Measurements from ENCODE around the gene GBX2. TPM values are rescaled to one million over a fixed set of nuclear protein-coding genes. Genes with fewer than 3 reads are reported as not detected.

GBX2 gene
- total RNA-seq, 4 donors from 2014 or later = not detected

DNA sequence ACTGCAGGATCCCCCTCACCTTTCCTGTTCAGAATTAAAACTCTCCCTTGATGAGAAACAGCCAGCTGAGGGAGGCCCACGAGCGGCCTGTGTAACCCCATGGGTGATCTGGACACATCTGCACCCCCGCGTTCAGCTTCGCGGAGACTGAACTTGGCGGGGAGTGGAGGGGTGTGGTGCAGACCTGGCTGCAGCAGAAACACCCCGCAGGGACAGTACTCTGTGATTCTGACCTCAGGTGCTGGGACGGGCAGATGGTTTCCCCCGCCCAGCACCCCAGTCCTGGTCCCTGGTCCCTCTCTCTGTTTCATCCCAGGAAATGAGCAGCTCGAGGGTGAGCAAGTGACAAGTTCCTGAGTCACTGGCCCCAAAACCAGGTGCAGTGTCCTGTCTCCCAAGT lies 41.2 kb downstream of the GBX2 start:
- TF ChIP-seq, protein P1, sequence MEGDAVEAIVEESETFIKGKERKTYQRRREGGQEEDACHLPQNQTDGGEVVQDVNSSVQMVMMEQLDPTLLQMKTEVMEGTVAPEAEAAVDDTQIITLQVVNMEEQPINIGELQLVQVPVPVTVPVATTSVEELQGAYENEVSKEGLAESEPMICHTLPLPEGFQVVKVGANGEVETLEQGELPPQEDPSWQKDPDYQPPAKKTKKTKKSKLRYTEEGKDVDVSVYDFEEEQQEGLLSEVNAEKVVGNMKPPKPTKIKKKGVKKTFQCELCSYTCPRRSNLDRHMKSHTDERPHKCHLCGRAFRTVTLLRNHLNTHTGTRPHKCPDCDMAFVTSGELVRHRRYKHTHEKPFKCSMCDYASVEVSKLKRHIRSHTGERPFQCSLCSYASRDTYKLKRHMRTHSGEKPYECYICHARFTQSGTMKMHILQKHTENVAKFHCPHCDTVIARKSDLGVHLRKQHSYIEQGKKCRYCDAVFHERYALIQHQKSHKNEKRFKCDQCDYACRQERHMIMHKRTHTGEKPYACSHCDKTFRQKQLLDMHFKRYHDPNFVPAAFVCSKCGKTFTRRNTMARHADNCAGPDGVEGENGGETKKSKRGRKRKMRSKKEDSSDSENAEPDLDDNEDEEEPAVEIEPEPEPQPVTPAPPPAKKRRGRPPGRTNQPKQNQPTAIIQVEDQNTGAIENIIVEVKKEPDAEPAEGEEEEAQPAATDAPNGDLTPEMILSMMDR (IDR thresholded peaks at IDR 0.05; ENCODE audit: low read depth) = no peak

DNA sequence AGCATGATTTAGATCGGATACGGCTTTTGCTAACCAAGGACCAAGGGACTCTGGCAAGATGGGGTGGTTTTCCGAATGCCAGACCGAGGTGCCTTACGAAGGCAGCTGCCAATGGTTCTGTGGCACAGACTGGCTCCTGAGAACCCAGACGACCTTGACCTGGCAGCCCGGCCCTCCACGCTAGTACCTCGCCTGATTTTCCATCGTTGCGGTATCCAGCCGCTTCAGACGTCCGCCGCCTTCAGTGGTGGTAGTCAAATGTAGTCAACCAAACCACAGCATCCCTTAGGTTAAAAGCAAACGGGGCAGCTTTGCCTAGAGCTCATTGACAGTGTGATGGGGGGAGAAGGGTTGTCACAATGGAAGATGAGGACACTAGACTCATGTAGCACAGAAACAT lies 42.6 kb downstream of the GBX2 start:
- TF ChIP-seq, protein P1 (IDR thresholded peaks at IDR 0.05; ENCODE audit: low read depth) = no peak

DNA sequence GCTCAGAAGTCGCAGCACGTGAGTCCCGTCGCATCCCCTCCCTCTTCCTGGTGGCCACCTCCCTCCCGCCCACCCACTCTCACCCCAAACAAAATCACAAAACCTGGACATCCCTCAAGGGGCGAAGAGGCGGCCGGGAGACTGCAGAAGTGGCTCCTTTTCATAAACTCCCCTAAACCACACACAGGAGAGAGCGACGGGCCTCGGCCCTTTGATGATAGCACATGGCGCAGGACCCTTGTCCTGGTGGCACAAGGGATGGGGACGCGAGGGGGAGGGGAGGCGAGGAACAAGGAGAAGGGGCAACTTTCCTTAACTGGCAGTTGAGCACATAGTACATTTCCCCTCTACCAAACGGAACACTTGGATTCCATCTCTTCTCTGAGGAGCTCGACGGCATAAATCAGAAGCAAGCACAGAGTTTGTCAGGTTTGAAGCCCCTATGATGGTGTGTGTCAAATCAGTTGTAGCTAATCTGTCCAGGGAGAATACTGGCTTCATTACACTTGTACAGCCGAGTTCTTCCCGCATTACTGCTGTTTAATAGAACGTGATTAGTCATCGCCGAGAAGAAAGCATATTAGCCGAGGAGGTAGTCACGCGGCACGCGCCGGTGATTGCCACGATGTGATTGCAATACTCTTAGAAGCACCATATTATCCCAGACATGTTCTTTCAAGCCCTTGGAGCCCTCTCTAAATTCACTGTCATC lies 43.8 kb downstream of the GBX2 start:
- TF ChIP-seq, protein P1 (IDR thresholded peaks at IDR 0.05; ENCODE audit: low read depth) = no peak

DNA sequence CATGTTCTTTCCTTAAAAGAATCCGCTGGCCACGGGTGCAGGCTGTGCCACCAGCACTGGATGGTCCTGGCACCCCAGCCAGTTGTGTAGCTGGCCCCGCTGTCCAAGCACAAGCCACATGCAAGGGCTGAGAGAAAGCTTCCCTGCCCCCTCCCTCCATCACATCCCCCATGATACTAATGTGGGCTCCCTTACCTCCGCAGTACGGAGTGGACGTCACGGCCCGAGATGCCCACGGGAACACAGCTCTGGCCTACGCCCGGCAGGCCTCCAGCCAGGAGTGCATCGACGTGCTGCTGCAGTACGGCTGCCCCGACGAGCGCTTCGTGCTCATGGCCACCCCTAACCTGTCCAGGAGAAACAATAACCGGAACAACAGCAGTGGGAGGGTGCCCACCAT lies 44.5 kb downstream of the GBX2 start:
- TF ChIP-seq, protein P1 (IDR thresholded peaks at IDR 0.05; ENCODE audit: low read depth) = no peak

DNA sequence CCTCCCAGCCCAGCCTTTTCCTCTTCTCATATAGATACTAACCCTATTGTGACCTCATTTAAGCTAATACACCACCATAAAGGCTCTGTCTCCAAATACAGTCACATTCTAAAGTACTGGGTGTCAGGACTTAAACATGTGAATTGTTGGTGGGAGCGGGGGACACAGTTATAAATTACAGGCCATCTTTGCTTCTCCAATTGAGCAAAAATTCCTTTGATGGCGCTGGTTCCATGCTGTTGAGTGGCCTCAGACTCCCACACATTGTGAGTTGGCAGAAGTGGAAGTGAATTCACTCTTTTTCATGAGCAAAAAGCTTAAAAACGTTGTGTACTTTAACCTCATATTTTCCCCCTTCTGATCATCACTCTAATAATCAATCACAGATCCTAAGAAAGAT lies 46.0 kb downstream of the GBX2 start:
- TF ChIP-seq, protein P1 (IDR thresholded peaks at IDR 0.05; ENCODE audit: low read depth) = no peak

DNA sequence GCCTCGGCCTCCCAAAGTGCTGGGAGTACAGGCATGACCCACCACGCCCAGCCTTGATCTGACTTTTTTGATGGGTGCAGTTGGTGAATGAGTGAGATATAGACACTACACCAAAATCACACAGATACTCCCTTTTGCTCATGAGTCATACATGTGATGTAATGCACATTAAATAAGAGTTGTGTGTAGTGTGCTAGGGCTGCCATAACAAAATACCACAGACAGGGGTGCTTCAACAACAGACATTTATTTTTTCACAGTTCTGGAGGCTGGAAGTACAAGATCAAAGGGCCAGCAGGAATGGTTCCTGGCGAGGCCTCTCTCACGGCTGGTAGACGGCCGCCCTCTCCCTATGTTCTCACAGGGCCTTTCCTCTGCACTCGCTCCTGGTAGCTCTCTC lies 46.6 kb downstream of the GBX2 start:
- TF ChIP-seq, protein P1 (IDR thresholded peaks at IDR 0.05; ENCODE audit: low read depth) = no peak

DNA sequence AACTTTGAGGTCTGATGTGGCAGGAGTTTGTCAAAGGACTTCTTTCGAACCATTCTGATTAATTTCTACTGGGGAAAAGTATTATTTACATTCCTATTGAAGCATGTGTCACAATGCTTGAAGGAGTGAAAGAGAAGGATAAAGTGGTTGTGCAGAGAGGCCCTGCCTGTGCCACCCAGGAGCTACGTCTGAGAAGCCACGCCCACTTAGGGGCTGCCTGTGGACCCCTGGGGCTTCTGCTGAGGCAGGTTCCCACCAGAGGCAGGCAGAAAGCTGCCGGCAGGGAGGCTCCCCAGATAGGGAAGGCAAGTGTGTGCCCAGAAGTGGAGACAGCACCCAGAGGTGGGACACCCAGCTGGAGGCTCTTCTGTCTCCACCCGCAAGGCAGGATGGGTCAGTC lies 47.4 kb downstream of the GBX2 start:
- TF ChIP-seq, protein P1 (IDR thresholded peaks at IDR 0.05; ENCODE audit: low read depth) = no peak
